HG02642 (cell line): ENCODE data around the gene CLCN1.
A peak's percentile ranks its signal among the peaks of the same experiment; 100 is the strongest.

Experiments
- ATAC-seq: cut with Tn5 transposase; IDR thresholded peaks from one replicate; pipeline ENCODE4 v1.9.1; 2021; ENCODE audit warnings: mild to moderate bottlenecking; ENCODE audit not compliant: unreplicated experiment, poor library complexity

Gene CLCN1

GRCh38 chr7:143290293-143290692 is 25.6 kb upstream of the CLCN1 start:
- ATAC-seq, result no peak

GRCh38 chr7:143292876-143293275 is 23.0 kb upstream of the CLCN1 start:
- ATAC-seq, result no peak

GRCh38 chr7:143295870-143296269 is 20.0 kb upstream of the CLCN1 start:
- ATAC-seq, result no peak

- ATAC-seq, result no peak
Measured at GRCh38 chr7:143296686-143297085, 19.2 kb upstream of the CLCN1 start.

DNA sequence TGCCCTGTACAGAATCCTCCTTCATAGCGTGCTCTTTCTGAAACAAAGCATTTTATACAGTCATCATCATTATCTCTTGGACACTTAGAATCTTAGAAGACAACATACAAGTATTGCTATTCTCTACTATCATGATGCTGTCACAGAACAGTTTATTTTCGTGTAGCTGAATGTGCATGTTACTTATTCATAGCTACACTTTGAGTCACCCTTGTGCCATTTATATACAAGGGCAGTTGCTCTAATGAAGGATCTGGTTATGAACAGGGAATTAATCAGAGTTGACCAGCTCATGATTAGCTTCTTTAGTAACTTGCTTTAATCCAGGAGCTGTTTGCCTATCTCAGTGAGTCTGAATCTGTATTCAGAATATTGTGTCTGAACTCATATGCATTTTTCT is 16.6 kb upstream of the CLCN1 start:
- no peak for ATAC-seq

- ATAC-seq, result peak; percentile 62
Measured at GRCh38 chr7:143299840-143300239, 16.1 kb upstream of the CLCN1 start.

- ATAC-seq, result no peak
Measured at GRCh38 chr7:143300959-143301935, 14.7 kb upstream of the CLCN1 start.

- ATAC-seq, result no peak
Measured at GRCh38 chr7:143303733-143304132, 12.2 kb upstream of the CLCN1 start.

DNA sequence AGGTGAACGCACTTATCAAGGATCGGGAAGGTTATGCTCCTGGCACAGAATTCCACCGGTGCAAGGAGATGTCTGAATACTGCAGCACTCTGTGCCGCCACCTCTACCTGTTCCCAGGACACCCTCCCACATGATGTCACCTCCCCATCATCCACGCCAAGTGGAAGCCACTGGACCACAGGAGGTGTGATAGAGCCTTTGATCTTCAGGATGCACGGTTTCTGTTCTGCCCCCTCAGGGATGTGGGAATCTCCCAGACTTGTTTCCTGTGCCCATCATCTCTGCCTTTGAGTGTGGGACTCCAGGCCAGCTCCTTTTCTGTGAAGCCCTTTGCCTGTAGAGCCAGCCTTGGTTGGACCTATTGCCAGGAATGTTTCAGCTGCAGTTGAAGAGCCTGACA is 11.0 kb upstream of the CLCN1 start:
- ATAC-seq, result no peak

GRCh38 chr7:143305423-143306070 is 10.4 kb upstream of the CLCN1 start:
- no peak for ATAC-seq

- no peak for ATAC-seq
Measured at GRCh38 chr7:143308632-143309031, 7.3 kb upstream of the CLCN1 start.

GRCh38 chr7:143314127-143314526 is 1.8 kb upstream of the CLCN1 start:
- no peak for ATAC-seq

DNA sequence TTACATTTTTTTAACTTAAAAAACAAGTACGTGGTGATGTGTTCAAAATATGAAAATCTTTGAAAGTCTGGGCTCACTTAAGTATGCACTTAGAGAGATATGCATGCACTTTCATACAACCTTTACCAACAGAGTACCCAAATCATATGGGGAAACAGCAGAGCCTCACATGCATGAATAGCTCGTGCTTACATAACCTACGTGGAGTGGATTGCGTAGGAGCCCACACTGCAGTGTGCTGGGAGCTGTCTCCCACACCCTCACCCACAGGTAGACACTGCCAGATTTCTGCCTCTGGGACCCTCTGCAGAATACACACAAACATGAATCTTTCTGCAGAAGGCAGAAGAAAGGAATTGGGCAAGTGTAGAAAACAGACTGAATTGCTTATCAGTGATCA is 581 bp downstream of the CLCN1 start:
- ATAC-seq, result no peak

- no peak for ATAC-seq
Measured at GRCh38 chr7:143318661-143319060, 2.8 kb downstream of the CLCN1 start.

- no peak for ATAC-seq
Measured at GRCh38 chr7:143320620-143321019, 4.7 kb downstream of the CLCN1 start.

DNA sequence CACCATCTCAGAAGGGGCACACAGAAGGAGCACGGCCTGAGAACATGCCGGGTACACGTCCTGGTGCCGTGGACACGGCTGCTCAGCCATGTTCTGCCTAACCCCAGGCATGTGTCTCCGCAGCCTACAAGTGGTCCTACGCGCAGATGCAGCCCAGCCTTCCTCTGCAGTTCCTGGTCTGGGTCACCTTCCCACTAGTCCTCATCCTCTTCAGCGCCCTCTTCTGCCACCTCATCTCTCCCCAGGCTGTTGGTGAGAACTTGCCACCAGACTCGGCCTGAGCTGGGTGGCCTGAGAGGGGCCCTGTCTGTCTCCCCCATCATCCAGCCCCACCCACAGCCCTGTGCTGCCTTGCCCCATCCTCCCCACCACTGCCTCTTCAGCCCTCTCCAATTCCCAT is 5.3 kb downstream of the CLCN1 start:
- no peak for ATAC-seq

- ATAC-seq, result no peak
Measured at GRCh38 chr7:143321734-143322133, 5.8 kb downstream of the CLCN1 start.

- ATAC-seq, result no peak
Measured at GRCh38 chr7:143322760-143323633, 7.1 kb downstream of the CLCN1 start.

- ATAC-seq, result no peak
Measured at GRCh38 chr7:143323653-143324052, 7.7 kb downstream of the CLCN1 start.

- no peak for ATAC-seq
Measured at GRCh38 chr7:143325240-143325639, 9.3 kb downstream of the CLCN1 start.

- ATAC-seq, result no peak
Measured at GRCh38 chr7:143327903-143328302, 12.0 kb downstream of the CLCN1 start.
